ENCODE data around the gene PTPN3. TPM values are rescaled to one million over a fixed set of nuclear protein-coding genes. Genes with fewer than 3 reads are reported as not detected.

The PTPN3 gene
- total RNA-seq, 1 donor from 2014 or later, result 48.5 TPM

- peak; percentile 34 for ATAC-seq
- intact Hi-C loops (cut with micrococcal nuclease), result no loop called here
These were observed 86.2 kb downstream of the PTPN3 start for GRCh38 chr9:109411798-109412352.

GRCh38 chr9:109411069-109411761 is 86.9 kb downstream of the PTPN3 start:
- no peak for ATAC-seq

More at GRCh38 chr9:109411798-109412352, 86.2 kb downstream of the PTPN3 start:
- DNase-seq, result no peak

DNA sequence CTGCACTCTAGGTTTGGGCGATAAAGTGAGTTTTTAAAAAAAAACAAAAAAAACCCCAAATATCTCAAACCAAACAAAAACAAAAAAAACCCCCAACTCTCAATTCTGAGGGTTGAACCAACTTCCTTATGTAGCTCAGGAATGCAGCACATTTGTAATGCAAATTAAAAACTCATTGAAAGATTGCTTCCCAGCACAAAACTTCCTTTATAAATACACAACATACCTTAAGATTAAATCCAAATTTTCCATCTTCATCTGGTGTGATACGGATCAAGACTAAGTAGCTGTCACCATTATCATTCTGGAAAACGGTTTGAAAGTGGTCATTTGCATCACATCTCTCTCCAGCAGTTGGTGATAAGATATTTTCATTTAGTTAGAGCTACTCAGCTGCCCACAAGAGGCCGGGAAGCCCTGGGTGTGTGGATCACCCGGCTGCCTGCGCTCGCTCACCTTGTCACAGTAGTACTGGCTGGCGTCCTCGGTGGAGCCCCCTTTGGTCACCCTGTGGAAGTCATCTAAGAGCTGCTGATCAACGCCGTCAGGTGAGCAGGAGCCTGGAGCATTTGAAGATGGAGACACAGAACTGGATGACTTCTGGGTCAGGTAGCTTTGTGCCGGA is 88.2 kb downstream of the PTPN3 start:
- no peak for DNase-seq
- intact Hi-C loops (cut with micrococcal nuclease), result no loop called here
- no peak for ATAC-seq

More at GRCh38 chr9:109411069-109411761, 86.9 kb downstream of the PTPN3 start:
- intact Hi-C loops (cut with micrococcal nuclease), result no loop called here
- DNase-seq, result no peak

- intact Hi-C loops (cut with micrococcal nuclease), result no loop called here
These were observed 89.2 kb downstream of the PTPN3 start for GRCh38 chr9:109408759-109409462.

GRCh38 chr9:109403766-109404320 is 94.3 kb downstream of the PTPN3 start:
- intact Hi-C loops (cut with micrococcal nuclease), result no loop called here
- ATAC-seq (no peak), DNase-seq (no peak)

More at GRCh38 chr9:109408759-109409462, 89.2 kb downstream of the PTPN3 start:
- ATAC-seq (no peak), DNase-seq (no peak)

DNA sequence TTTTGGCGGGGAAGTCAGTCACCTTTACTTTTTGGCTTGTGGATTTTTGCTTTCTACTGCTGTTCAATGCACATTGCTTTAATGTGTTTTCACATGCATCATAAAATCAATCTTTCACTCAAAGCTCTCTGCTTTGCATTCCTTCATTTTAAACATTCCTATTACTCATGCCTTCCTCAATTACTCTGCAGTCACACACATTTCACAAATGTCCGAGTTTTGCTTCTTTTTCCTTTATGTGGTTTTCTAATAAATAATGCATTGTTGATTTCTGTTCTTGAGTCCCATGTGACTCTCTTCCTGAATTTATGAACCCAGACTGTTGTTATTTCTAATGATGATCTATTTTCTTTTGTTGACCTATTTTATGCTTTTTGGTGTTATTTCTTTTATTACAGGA is 95.0 kb downstream of the PTPN3 start:
- no peak for ATAC-seq
- DNase-seq, result no peak
- intact Hi-C loops (cut with micrococcal nuclease), result no loop called here

DNA sequence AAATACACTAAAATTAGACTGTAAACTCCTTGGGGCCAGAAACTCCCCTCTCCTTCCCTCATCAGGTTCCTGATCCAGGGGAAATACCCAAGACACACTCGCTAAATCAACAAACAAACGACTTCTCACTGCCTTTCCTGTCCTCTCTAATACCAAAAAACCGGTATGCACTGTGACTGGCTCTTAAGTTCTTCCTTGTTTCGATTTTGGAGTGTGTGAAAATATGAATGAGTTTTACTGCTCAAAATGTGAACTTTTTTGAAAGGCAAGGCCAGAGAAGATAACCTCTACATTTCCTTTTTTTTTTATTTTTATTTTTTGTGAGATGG is 96.2 kb downstream of the PTPN3 start:
- no peak for ATAC-seq
- no peak for DNase-seq
- intact Hi-C loops (cut with micrococcal nuclease), result no loop called here

GRCh38 chr9:109401169-109401989 is 96.7 kb downstream of the PTPN3 start:
- no peak for DNase-seq
- ATAC-seq, result peak; percentile 59
- intact Hi-C loops (cut with micrococcal nuclease), result no loop called here

GRCh38 chr9:109399258-109399767 is 98.8 kb downstream of the PTPN3 start:
- no peak for DNase-seq
- intact Hi-C loops (cut with micrococcal nuclease), result no loop called here
- ATAC-seq, result no peak

- DNase-seq, result no peak
- no peak for ATAC-seq
- intact Hi-C loops (cut with micrococcal nuclease), result no loop called here
These were observed 106.9 kb downstream of the PTPN3 start for GRCh38 chr9:109391176-109391575.

- intact Hi-C loops (cut with micrococcal nuclease), result no loop called here
- no peak for ATAC-seq
- DNase-seq, result no peak
These were observed 110.3 kb downstream of the PTPN3 start for GRCh38 chr9:109387856-109388255.

GRCh38 chr9:109387206-109387605 is 110.9 kb downstream of the PTPN3 start:
- ATAC-seq (no peak), DNase-seq (no peak)
- intact Hi-C loops (cut with micrococcal nuclease), result no loop called here

DNA sequence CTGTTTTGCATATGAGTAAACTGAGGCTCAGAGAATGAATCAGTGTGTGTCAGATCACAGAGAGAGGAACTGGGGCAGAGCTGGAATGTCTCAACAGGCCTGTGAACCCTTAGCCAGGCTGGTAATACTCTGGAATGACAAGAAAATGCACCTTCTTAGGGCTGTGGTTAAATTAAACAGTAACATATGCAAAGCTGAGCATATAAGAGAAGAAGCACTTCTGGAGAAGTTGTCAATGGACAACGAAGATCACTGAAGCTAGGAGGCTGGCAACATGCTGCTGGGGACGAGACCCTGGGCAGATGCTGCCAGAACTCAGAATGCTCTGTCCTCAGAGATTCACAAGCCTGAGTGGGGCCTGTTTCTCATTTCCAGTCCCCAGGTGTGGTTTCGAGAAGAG is 112.6 kb downstream of the PTPN3 start:
- intact Hi-C loops (cut with micrococcal nuclease), result no loop called here
- ATAC-seq, result no peak
- no peak for DNase-seq

- intact Hi-C loops (cut with micrococcal nuclease), result no loop called here
- ATAC-seq (no peak), DNase-seq (no peak)
These were observed 114.2 kb downstream of the PTPN3 start for GRCh38 chr9:109383947-109384346.

GRCh38 chr9:109383356-109383755 is 114.8 kb downstream of the PTPN3 start:
- intact Hi-C loops (cut with micrococcal nuclease), result no loop called here
- DNase-seq (no peak), ATAC-seq (no peak)

GRCh38 chr9:109382585-109382984 is 115.5 kb downstream of the PTPN3 start:
- intact Hi-C loops (cut with micrococcal nuclease), result no loop called here
- ATAC-seq (no peak), DNase-seq (no peak)

GRCh38 chr9:109382182-109382581 is 115.9 kb downstream of the PTPN3 start:
- intact Hi-C loops (cut with micrococcal nuclease), result no loop called here
- DNase-seq, result no peak
- ATAC-seq, result no peak

GRCh38 chr9:109381011-109381729 is 116.9 kb downstream of the PTPN3 start:
- DNase-seq, result no peak
- intact Hi-C loops (cut with micrococcal nuclease), result no loop called here
- no peak for ATAC-seq
